Neural cell (in vitro differentiated cells): ENCODE measurements around the gene PRRT4.
A peak's percentile ranks its signal among the peaks of the same experiment; 100 is the strongest.

Experiments used
- CTCF ChIP-seq: fragments of 450-650 bp; IDR thresholded peaks from 2 replicates; pipeline ENCODE4 v1.5.1; 2014; ENCODE audit warnings: antibody characterized with exemption, mild to moderate bottlenecking, moderate library complexity; ENCODE audit not compliant: poor library complexity, severe bottlenecking
- EZH2 ChIP-seq: fragments of 200-600, 300-800 bp; shearing (Covaris generic), sonication (generic); IDR thresholded peaks from 2 replicates; pipeline ENCODE4 v1.6.1; 2014; ENCODE audit warnings: antibody characterized with exemption, low read length, borderline replicate concordance, mild to moderate bottlenecking; ENCODE audit not compliant: insufficient read depth, poor library complexity, severe bottlenecking
- TAF1 ChIP-seq: IDR thresholded peaks from 2 replicates; pipeline ENCODE4 v1.6.1; 2012; ENCODE audit warnings: low read depth

GRCh38 chr7:128398841-128399135 lies 37.3 kb upstream of the PRRT4 start:
- TF ChIP-seq TAF1: no peak
- peak; percentile 41 for TF ChIP-seq CTCF
- no peak for TF ChIP-seq EZH2
